ENCODE results near the gene SEL1L3.

The SEL1L3 gene

DNA sequence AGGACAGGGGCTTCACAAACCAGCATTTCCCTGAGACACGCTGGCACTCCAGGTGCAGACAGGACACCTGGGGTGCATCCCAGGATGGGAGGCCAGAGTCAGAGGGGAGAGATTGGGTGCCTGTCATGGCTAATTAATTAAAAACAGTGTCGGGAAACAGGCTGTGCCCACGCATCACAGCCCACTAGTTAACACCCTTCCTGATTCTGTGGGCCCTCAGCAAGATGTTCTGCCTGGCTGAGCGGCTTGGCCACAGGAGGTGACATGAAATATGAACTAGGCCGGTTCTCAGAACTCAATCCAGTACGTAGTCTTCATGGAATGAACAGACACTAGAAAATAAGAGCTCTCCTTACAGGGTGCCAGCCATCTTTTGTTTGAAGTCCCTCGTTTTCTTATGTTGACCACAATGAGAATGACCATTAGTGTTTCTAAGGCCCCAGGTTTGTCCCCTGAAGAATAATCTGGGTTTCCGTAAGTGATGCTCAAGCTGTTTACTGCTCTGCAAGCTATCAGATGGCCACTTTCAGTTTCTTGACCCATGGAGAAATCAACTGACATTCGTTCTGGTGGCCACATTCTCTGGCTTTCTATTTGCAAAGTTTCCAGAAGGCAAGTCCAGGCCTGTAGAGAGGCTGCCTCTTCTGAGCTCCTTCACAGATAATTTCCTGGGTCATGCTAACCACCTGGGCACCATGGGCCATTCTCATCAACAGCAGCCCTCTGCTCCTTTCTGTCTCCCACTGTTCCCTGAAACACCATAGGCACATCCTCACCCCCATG is 134.9 kb downstream of the SEL1L3 start:
- DNase-seq: no peak

DNA sequence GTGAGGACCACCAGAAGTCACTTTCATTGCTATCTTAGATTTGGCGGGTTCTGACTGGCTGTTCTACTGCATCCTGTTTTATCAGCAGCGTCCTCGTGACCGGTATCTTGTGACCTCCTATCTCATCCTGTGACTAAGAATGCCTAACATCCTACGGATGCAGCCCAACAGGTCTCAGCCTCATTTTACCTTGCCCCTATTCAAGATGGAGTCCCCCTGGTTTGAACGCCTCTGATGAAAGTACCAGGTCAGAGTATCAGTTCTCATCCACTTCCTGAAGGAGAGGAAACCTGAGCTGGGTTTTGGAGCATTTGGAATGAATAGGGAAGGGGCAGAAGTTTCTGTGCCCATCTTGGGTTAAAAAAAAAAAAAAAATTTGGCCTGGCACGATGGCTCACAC is 136.9 kb downstream of the SEL1L3 start:
- DNase-seq: no peak

DNA sequence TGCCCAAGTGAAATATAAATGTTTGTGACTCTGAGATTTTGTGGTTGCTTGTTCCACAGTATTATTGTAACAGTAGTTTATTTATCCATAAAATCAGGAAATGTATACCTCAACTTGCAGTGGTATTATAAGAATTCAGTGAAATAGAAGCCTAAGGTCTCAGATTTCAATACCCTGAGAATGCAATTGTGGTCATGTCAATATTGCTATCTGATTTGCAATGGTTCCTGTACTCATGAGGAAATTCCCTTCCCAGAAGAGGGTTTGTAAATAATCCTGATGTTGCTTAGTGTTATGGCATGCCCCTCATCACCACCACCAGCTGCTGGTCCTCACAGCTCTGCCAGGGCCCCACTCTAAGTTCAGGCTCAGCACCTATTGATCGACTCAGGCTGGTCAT is 139.4 kb downstream of the SEL1L3 start:
- DNase-seq: no peak

DNA sequence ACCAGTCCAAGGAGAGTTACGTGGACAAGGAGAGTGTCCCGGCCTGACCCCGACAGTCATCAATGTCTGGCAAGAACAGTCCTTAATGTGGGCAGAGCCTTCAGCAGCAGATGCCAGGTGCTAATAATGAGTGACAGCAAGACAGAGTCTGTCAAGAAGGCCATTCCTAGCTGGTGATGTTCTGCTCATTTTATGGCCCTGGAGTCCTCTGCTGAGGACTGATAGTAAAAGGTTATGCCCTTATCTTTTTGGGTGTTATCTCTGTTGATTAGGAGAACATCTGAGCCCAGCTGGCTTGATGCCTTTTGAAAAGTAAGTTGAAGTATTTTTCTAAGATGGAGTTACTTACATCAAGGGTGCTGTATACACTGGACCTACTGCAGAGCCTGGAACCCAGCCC is 139.8 kb downstream of the SEL1L3 start:
- DNase-seq: no peak

DNA sequence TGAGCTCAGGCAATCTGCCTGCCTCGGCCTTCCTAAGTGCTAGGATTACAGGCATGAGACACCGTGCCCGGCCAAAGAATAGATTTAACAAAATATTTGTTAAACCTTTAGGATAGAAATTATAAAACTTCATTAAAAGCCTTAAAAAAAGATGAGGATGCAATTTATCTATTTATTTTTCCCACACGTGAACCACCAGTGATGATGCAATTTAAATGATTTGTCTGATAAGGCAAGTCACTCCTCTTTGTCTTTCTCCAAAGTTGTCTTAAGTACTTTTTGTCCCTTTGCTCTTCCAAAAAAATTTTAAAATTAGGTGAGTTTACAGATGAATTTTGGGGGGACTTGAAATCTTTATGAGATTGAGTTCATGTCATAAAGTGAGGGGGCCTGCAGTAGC is 149.0 kb downstream of the SEL1L3 start:
- DNase-seq: no peak

DNA sequence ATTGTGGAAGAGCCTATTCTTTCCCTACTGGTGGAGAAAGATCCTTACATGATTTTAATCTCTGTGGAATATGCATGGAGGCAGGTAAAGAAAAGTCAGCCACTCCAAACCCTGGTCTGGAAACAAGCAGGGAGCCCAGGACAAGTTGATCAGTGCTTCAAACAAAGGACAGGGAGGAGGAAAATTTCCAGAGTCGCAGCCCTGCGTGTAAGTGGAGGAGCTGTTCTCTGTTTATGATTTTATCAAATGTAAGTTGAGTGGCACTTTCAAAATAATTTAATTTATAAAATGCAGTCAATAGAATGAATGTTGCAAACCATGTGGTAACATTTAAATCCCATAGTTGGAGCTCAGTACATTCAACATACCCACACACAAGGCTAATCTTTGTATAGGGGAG is 150.2 kb downstream of the SEL1L3 start:
- no peak for DNase-seq

DNA sequence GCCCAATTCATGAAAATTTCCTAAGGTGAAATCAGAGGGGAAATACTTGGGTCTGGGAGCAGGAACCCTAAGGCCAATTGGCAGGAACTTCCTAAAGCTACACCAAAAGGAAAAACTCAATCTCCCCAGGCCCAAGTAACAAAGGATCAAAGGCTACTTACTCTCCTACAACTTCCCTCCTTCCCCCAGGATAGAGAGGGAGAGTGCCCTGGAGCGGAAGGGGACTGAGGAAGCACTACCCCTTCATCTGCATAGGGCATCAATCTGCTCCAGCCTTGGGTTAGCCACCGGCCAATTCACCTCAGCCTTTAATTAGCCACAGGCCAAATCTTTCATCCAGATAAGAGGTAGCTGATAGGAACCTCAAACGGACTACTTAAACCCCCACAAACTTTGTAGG is 152.2 kb downstream of the SEL1L3 start:
- no peak for DNase-seq

DNA sequence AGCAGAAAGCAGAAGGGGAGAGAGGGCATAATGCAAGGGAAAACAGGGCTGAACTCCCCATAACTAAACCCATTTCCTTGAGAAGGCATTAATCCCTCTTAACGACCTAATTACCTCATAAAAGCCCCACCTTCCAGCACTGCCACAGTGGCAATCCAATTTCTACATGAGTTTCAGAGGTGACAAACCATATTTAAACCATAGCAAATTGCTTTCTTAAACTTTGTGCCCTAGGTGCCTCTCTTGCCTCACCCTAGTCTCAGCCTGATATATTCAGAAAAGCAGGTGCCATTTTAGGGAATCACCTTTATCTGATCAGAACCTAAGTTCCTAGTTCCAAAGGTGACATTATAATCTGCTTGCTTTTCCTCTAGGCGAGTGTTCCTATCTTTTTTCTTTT is 158.3 kb downstream of the SEL1L3 start:
- DNase-seq: no peak

DNA sequence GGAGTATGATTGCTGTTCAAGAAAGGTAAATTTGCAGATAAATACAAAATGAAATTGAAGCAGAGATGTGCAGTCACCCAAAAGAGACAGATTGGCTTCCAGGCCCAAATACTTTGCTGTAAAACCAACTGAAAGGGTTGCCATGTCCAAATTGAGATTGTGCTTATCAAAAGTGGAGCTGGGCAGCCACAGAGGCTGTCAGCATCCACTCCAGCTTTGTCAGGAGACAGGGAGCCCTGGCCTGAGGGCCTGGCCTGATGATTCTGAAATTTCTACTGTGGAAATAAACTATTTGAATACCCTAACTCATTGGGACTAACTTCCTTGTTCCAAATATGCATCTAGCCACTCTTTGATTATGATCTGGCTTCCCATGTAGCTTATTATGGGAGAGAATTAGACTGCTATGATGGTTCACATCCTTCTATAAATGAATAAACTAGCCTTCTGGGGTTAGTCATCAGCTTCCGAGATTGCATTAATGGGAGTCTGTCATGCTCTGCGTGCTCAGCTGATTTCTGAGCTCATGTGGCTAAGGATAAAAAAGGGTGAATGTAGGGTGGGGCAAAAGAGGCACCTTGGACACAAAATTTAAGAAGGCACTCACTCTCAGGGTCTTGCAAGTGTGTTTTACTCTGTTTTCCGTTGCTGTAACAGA is 158.9 kb downstream of the SEL1L3 start:
- DNase-seq: no peak

DNA sequence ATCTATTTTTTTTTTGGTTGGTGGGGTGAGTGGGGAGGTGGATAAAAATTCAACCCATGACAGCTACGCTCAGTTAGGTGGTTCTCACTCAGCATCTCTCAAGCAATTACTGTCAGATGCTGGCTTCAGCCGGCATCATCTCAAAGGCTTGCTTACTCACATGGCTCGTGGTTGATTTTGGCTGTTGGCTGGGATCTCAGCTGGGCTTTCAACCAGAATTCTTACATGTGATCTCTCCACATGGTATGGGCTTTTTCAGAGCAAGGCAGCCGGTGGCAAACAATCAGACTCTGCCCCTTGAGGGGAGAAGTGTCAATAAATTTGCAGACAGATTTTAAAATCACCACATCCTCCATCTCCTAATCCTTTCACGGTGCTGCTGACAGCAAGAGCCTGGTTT is 159.9 kb downstream of the SEL1L3 start:
- DNase-seq: peak; percentile 2

DNA sequence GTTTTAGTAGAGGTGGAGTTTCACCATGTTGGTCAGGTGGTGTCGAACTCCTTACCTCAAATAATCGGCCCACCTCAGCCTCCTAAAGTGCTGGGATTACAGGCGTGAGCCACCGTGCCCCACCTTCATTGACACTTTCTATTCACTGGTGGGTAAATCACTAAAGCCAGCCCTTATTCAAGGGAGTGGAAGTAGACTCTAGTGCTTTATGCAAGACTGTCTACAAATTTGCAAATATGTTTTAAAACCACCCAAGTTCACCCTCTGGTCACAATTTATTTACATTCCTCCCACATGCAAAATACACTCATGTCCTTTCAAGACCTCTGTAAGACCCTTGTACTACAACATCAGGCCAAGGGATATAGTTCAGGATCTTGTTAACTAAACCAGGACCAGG is 162.1 kb downstream of the SEL1L3 start:
- no peak for DNase-seq

DNA sequence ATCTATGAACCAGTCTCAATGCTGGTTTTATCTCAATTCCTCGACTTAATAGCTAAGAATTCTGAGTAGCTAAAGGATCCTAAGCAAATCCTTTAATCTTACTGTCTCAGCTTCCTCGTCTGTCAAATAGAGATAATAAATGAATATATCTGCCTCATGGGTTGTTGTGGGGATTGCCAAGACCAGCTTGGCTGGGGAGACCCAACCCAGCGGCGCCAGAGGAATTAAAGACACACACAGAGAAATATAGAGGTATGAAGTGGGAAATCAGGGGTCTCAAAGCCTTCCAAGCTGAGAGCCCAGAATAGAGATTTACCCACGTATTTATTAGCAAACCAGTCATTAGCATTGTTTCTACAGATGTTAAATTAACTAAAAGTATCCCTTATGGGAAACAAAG is 165.3 kb downstream of the SEL1L3 start:
- DNase-seq: no peak
